ENCODE measurements around the gene MTERF2.

GRCh38 chr12:107012736-107013425 lies 25.9 kb upstream of the MTERF2 start:
- no peak for TF ChIP-seq EZH2phosphoT487 (IDR thresholded peaks at IDR 0.05; ENCODE audit: borderline replicate concordance, low read length)
- TF ChIP-seq, protein P1, sequence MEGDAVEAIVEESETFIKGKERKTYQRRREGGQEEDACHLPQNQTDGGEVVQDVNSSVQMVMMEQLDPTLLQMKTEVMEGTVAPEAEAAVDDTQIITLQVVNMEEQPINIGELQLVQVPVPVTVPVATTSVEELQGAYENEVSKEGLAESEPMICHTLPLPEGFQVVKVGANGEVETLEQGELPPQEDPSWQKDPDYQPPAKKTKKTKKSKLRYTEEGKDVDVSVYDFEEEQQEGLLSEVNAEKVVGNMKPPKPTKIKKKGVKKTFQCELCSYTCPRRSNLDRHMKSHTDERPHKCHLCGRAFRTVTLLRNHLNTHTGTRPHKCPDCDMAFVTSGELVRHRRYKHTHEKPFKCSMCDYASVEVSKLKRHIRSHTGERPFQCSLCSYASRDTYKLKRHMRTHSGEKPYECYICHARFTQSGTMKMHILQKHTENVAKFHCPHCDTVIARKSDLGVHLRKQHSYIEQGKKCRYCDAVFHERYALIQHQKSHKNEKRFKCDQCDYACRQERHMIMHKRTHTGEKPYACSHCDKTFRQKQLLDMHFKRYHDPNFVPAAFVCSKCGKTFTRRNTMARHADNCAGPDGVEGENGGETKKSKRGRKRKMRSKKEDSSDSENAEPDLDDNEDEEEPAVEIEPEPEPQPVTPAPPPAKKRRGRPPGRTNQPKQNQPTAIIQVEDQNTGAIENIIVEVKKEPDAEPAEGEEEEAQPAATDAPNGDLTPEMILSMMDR (IDR thresholded peaks at IDR 0.05; ENCODE audit: low read depth, low read length, poor library complexity, severe bottlenecking), result no peak

Data from DOHH2 (cell line).